Hematopoietic multipotent progenitor cell treated with erythropoietin and hydrocortisone succinate and interleukin-3 and kit ligand, for 15 days (in vitro differentiated cells): ENCODE results near the gene GLCCI1.
A peak's percentile ranks its signal among the peaks of the same experiment; 100 is the strongest.
"Not testable (repeated sequence)": the region's sequence is repeated elsewhere in the genome, so short reads cannot be mapped to it uniquely, and the experiment has no call there.

Experiments used
- DNase-seq: peaks from one replicate; pipeline ENCODE4 v3.0.0-alpha.2; 2015; ENCODE audit warnings: low spot score

Gene GLCCI1

DNA sequence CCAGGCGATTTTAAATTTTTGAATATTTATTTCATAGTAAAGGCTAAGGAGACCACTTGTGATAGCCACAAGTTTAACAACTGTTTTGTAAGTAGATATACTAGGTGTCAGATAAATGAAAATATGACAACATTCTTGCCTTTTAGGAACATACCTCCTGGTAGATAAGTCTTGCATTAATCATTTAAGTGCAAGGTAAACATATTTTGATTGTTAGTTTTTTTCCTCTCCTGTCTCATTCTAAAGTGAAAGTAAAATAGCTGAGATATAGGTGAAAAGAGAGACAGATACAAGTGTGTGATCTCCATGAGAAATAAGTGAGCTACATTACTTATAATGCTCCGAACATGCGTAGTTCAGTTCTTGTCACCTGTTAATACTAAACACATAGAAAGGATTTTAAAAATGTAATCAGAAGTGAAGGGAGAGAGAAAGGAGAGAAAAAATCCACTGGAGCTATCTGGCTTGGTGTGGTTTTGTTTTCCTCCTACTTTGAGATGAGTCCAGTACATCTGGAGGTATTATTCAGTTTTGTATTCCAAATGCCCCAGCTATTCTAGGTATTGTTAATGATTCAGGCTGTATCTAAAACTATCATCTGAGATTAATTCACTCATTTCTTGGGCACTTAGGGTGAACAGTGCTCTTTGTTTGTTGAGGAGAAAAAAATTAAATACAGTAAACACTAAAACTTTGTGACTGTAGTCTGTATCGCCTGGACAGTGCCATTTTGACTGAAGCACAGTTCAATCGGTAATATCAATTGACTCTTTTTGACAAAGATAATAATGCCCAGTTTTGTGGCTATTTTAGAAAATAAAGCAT lies 21.2 kb downstream of the GLCCI1 start:
- DNase-seq = peak; percentile 40

DNA sequence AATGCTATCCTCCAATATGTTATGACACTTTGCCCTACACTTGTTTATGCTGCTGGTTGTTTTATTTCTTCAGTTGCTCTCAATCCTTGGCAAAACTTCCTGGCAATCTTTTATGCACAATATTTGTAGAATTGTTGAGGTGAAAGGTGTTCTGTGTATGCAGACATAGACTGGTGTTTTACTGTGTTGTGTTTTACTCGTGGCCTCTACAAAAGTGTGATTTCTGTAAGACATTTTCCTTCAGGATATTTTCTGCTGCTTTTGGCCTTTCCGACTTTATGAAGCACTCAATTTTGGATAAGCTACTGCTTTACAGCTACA lies 21.8 kb downstream of the GLCCI1 start:
- DNase-seq = no peak

DNA sequence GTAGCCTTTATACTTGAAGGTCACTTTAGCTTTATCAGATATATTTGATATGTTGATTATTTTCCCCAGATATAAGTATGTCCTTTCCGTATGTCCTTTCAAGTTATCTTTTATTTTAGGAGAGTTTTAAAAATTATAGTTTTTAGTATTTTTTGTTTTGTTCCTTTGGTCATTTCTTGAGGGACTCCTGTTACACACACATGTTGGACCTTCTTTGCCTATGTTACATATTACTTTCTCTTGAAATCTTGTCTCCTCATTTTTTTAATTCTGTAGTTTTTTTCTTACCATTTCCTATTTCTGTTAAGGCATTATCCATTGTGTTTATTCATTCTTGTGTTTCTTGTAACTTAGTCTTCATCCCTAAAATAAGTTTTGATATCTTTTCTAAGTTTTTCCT lies 23.9 kb downstream of the GLCCI1 start:
- DNase-seq = no peak

DNA sequence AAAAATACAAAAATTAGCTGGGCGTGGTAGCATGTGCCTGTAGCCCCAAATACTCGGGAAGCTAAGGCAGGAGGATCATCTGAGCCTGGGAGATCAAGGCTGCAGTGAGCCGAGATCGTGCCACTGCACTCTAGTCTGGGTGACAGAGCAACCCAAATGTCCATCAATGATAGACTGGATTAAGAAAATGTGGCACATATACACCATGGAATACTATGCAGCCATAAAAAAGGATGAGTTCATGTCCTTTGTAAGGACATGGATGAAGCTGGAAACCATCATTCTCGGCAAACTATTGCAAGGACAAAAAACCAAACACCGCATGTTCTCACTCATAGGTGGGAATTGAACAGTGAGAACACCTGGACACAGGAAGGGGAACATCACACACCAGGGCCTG lies 26.8 kb downstream of the GLCCI1 start:
- not testable (repeated sequence) for DNase-seq

DNA sequence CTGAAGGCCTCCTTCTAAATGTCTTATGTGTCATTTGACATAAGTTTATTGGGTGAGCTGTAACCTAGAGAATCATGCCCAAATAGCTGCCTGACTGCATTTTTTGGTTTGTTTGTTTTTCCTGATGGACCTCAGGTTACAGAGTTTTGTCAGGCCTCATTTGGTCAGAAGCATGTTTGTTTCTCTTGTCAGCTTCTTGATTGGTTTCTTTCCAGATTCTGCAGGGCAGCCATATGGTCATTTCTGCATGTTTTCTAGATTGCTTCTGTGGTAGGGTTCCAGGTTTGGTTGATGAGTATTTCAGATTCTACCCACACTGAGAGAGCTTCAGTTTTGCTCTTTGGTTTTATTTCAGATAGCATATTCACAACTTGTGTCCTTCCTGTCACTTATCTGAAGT lies 28.0 kb downstream of the GLCCI1 start:
- DNase-seq = no peak

DNA sequence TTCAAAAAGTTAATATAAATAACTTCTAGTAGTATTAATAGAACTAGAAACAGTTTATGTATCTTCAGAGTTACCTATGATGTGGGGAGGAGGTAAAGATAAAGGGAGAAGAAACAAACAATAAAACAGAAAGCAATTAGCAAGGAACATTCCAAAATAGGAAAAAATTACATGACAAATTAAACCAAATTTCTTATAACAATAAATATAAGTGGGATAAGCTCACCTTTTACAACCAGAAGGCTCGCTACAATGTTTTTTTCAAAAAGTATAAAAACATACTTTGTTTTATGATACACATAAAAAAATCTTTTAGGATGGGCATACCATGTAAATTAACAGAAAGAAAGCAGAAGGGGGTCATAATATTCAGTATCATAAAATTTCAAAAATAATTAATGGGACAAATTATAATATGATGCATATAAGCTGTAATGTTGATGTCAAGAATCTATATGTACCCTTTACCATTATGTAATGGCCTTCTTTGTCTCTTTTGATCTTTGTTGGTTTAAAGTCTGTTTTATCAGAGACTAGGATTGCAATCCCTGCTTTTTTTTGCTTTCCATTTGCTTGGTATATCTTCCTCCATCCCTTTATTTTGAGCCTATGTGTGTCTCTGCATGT lies 31.8 kb downstream of the GLCCI1 start:
- no peak for DNase-seq

DNA sequence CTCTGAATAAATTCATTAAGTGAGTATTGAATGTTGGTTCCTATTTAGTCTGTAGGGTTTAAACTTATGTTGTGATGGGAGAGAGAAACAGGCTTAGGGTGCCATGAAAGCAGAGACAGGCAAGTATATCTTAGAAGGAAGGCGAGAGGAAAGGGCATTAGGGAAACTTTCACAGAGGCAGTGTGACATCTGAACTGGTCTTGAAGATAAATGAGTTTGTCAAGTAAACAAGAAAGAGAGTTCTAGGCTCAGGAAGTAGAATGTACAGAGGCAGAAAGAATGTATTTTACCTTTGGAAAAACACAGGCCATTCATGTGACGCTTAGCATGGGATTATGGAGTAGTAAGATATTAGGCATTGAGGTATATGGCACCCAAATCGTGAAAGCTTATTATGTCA lies 34.5 kb downstream of the GLCCI1 start:
- no peak for DNase-seq

DNA sequence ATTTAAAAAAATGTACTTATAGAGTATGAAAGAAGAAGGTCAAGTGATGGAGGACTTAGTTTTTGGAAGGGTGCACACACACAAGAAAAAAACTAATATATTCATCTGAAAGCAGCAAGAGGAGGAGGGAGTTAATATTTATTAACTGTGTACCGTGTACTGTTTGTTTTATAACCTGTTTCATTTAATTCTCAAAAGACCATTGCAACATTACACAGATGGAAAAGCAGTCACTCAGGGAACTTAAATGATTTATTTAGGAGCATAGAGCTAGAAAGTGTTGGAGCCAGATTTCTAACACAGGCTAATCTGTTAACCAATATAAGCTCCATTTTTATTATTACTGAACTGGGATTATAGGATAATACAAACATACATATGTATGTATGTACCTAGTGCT lies 36.7 kb downstream of the GLCCI1 start:
- no peak for DNase-seq

DNA sequence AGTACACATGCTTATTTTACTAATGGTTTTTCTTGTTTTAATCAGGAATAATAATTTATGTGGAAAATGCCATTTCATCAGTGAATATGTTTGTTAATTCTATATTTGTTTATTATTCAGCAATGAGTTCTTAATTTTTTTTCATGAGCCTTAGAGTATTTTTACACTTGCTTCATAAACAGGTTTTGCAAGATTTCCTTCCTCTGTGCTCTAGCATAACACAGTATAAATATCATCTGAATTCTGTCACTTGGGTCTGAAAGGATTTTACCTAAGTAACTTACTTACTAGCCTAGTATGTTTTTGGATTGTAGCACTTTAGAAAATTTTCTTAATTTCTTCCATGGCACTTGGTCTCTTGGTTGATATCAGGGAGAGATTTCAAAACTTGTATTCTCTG lies 45.8 kb downstream of the GLCCI1 start:
- DNase-seq = no peak

DNA sequence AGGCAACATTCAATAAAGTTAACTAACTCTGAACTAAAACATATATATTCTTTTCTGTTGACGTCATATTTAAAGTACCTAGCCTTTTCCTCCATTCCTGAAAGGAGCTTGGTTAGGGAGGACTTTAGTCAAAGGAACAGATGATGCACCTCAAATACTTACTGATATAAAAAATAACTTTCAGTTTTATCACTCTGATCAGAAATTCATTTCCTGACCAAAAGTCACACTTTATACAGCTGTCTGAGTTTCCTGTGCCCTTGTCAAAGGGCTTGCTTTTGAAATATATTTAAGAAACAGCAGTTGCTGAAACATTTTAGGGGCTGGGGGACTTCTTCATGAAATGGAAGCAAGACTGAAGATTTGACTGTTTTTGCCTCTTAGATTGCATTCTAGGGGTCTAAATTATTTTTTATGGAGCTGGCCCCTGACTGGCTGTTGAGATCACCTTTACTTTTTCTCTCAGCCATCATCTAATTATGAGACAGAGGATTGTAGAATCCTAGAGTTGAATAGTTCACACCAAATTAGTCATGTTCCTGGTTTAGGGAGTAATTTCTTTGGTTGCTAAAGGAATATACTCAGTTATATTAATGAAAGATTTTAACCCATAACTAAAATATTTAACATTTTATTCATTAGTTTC lies 46.6 kb downstream of the GLCCI1 start:
- DNase-seq = no peak

DNA sequence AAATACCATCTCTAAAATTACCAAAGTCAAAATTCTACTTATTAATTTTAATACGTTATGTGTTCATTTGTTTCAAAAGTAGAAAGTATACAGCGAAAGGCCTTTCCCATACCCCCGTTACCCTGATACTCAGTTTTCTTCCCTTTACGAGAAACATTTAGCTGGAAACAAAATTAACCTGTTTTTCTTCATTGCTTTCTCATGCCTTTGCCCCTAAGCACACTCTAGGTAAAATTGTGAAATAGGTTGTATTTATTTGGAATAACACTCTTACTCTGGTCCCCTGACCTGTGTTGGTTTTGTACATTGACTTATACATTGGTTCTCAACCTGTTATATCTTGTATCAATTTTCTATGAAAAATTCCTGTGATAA lies 47.1 kb downstream of the GLCCI1 start:
- no peak for DNase-seq

DNA sequence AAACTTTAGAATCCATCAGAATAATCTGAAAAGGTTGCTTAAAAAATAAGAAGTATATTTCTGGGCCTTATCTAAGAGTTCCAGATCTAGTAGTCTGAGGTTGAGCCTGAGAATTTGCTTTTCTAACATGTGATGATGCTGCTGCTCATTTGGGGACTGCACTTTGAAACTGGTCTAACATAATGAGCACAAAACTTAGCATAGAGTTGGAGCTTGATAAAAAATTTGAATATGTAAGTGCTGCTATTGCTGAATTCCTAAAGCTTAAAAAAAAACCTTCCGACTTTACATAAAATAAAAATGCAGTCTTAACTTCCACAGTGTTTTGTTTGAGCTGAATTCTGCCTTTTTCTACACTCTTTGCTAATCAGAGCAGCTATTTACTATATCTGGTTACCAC lies 48.8 kb downstream of the GLCCI1 start:
- no peak for DNase-seq

DNA sequence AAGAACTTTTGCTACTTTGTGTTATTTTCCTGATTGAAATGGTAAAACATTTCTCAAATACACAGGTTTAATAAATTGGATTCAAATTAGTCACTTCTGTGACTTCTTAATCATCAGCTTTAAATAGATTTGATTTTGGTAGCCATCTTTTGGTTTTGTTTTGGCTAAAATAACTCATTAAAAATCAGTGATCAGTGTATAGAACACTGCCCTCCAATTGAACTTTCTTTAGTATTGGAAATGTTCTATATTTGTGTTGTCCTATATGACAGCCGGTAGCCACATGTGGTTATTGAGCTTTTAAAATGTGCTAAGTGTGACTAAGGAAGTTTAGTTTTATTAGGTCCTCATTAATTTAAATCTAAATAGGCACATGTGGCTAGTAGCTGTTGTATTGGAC lies 50.4 kb downstream of the GLCCI1 start:
- DNase-seq = no peak

DNA sequence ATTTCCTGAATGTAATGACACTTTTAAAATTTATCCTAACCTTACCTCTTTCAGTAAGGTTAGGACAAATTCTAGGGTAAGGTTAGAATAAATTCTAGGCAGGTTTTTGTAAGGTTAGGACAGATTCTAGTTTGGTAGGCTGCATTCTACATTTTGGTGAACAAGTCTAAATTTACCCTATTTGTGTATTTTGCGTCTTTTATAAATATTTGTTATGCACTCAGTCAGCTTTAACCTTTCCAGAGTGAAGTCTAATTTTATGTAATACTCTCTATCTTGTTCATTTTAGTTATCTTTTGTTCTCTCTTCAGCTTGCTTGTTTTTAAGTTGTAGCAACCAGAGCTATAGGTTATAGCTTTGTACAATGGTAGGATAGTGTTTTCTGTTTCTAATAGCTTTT lies 54.0 kb downstream of the GLCCI1 start:
- no peak for DNase-seq

DNA sequence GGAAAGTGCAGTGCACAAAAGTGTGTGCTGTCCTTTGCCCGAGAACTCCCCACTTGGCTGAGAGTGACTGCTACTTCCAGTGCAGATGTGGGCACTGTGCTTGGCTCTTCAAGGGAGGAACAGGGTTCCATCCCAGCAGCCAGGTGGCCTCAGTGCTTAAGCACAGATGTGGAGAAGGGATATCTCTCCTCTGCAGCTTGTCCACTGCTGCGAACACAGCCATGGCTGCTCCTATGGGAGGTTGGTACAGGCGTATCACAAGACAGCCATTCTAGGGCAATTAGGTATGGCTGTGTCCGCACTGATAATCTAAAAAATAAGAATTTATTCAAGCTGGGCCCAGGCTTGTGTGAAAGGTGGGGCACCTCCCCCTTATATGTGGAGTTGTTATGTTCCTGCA lies 66.6 kb downstream of the GLCCI1 start:
- peak; percentile 57 for DNase-seq

DNA sequence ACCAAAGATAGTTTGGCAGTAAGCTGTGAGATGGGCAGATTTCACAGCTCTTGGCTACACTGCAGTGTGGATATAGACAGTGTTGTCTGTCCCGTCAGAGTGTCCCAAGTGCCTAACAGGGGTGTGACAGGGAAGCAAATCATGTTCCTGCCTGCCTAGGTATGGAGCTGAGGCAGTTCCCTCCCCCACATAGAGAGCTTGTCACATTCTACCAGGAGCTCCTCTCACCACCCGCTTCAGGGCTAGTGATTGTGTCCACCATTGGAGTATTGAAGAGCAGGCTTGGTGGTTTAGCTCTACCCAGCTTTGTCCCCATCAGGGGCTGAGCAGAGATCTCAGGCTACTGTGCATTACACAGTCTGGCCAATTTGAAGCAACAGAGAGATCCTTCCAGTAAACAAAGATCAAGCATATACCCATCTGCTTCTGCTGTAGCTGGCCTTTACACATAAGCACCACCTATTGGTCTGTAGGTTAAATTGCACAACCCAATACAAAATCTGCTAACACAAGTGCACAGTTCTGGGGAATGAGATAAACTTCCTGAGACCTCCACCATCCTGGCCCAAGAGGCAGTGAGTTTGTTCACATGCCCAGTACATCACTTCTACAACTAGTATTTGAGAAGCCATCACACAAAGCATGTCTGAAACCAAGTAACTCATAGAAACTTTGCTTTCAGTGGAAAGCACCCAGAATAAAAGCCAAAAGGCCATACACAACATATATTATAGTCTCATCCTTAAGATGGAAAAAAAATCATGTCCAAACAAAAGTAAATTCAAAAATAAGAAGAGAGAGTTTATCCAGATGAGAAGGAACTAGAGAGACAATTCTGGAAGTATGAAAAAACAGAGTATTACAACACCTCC lies 67.3 kb downstream of the GLCCI1 start:
- peak; percentile 69 for DNase-seq

DNA sequence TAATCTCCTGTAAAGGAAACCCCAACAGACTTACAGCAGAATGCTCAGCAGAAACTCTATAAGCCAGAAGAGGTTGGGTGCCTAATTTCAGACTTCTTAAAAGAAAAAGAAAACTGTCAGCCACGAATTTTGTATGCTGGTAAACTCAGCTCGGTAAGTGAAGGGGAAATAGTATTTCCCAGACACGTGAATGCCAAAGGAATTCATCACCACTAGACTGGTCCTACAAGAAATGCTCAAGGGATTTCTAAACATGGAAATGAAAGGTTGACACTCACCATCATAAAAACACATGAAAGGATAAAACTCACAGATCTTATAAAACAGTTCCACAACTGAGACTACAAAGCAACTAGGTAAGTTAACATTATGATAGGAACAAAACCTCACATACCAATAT lies 68.6 kb downstream of the GLCCI1 start:
- DNase-seq = no peak

DNA sequence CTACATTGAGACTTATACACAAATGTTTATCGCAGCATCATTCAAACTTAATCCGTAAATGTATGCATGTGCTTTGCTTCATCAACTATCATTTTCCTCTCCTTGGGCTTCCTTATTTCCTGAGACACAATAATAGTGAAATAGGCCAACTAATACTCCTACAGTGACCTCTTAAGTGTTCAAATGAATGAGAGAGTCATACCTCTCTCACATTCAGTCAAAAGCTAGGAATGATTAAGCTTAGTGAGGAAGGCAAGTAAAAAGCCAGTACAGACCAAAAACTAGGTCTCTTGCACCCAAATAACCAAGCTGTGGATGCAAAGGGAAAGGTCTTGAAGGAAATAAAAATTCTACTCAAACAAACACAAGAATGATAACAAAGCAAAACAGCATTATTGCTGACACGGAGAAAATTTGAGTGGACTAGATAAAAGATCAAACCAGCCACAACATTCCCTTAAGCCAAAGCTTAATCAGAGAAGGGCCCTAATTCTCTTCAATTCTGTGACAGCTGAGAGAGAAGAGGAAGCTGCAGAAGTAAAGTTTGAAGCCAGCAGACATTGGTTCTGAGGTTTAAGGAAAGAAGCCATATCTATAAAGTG lies 72.3 kb downstream of the GLCCI1 start:
- no peak for DNase-seq

DNA sequence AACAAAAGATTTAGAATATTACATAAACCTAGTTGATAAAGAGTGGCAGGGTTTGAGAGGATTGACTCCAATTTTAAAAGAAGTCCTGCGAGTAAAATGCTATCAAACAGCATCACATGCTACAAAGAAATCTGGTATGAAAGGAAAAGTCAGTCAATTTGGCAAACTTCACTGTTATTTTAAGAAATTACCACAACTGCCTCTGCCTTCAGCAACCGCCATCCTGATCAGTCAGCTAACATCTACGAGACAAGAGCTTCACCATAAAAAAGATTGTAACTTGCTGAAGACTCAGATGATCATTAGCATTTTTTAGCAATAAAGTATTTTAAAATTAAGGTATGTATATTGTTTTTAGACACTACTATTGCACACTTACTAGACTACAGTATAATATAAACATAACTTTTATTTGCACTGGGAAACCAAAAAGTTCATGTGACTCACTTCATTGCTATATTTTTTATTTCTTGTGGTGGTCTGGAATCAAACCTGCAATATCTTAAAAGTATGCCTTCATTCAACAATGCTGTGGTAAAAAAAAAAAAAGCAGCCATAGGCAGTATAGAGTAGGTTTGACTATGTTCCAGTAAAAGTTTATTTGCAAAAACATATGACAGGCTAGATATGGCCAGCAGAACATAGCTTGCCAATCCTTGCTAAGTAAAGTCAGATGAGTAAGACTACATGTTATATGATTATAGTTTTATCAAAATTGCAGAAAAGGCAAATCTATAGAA lies 74.4 kb downstream of the GLCCI1 start:
- DNase-seq = no peak

DNA sequence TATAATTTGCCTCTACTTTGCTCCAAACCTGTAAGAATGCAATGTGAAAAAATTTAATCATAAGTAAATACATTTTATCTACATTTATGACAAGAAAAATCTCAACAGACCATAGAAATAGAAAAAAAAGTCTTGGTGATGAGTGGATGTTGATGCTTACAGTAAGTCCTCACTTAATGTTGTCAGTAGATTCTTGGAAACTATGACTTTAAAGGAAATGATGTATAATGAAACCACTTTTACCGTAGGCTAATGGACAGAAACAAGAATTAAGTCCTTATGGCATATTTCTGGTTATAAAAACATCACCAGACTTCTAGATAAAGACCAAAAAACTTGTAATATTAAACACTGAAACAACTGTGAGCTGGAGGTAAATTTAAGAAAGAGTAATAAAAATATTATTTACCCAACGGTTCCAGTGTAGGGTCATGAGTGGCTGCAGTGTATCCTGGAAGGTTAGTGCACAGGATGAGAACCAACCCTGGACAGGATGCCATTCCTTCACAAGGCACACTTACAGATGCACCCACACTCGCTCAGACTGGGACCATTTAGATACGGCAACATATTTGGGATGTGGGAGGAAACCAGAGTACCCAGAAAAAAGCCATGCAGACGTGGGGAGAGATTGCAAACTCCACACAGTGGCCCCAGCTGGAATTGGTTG lies 76.3 kb downstream of the GLCCI1 start:
- no peak for DNase-seq

DNA sequence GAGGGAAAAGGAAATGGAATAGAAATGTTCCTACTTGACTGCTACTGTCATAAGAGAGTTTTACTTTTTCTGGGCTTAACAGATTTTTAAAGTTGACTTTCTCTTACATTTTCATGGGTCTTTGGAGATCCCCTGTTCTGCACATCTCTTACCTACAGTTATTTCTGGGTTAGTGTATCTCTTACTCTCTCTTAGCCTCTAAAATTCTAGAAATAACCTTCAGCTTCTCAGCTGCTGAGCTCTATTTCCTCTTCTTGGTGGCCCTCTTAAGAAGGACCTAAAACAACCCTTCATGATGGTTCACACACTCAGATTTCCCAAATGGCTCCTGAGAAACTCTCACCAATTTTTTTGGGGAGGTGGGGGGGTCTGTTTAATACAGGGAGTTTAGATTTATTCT lies 79.5 kb downstream of the GLCCI1 start:
- DNase-seq = not testable (repeated sequence)
